Omental fat pad (tissue), 4 donors: ENCODE measurements around the gene ENO4. TPM values are rescaled to one million over a fixed set of nuclear protein-coding genes. Genes with fewer than 3 reads are reported as not detected.

Experiments
- ATAC-seq: fragments of 150-250 bp; one replicate; pipeline ENCODE4 v1.9.1; 2016; ENCODE audit warnings: mild to moderate bottlenecking, moderate library complexity; ENCODE audit not compliant: low FRiP score
- DNase-seq: peaks from one replicate; pipeline ENCODE4 v3.0.0-alpha.2; 2019; ENCODE audit warnings: low spot score
- CTCF ChIP-seq, 3 donors: fragments of 450-650 bp; IDR thresholded peaks; one replicate each; pipeline ENCODE4 v1.5.1; 2016 to 2017; ENCODE audit warnings: antibody characterized with exemption in 3 of 3, mild to moderate bottlenecking in 3 of 3, moderate library complexity in 2 of 3
- total RNA-seq, 4 donors: library from RNA; depleted of rRNA; stranded (reverse); fragments of >200 nt; gene quantifications; one replicate each; pipeline ENCODE4 v1.1.0, GENCODE V29; 2016

The ENO4 gene
- total RNA-seq, 4 donors from 2014 or later = 0.46 to 4.3 TPM; not detected in 2

GRCh38 chr10:116873134-116873533 lies 23.8 kb downstream of the ENO4 start:
- no peak for TF ChIP-seq CTCF (IDR thresholded peaks at IDR 0.05)
- no peak for DNase-seq

GRCh38 chr10:116875897-116876296 lies 26.6 kb downstream of the ENO4 start:
- ATAC-seq (no peak), DNase-seq (no peak)
- TF ChIP-seq CTCF (IDR thresholded peaks at IDR 0.05) = no peak

More at GRCh38 chr10:116873134-116873533, 23.8 kb downstream of the ENO4 start:
- no peak for ATAC-seq

- no peak for ATAC-seq
- TF ChIP-seq CTCF (IDR thresholded peaks at IDR 0.05) = no peak
- no peak for DNase-seq
These were observed 28.1 kb downstream of the ENO4 start for GRCh38 chr10:116877391-116877790.

- ATAC-seq (no peak), DNase-seq (no peak)
- TF ChIP-seq CTCF (IDR thresholded peaks at IDR 0.05) = no peak
These were observed 28.8 kb downstream of the ENO4 start for GRCh38 chr10:116878123-116878522.

- no peak for ATAC-seq
- no peak for TF ChIP-seq CTCF (IDR thresholded peaks at IDR 0.05)
- no peak for DNase-seq
These were observed 30.5 kb downstream of the ENO4 start for GRCh38 chr10:116879817-116880216.

GRCh38 chr10:116880716-116881482 lies 31.6 kb downstream of the ENO4 start:
- DNase-seq (no peak), ATAC-seq (no peak)
- TF ChIP-seq CTCF (IDR thresholded peaks at IDR 0.05) = no peak

GRCh38 chr10:116882639-116883038 lies 33.3 kb downstream of the ENO4 start:
- no peak for TF ChIP-seq CTCF (IDR thresholded peaks at IDR 0.05)
- ATAC-seq (no peak), DNase-seq (no peak)
